Peyer's patch (tissue), 4 donors: ENCODE results near the gene LRRC8A. TPM values are rescaled to one million over a fixed set of nuclear protein-coding genes. Genes with fewer than 3 reads are reported as not detected.

Source experiments
- DNase-seq, 3 donors: peaks; one replicate each; pipeline ENCODE4 v3.0.0-alpha.2; 2017 to 2019
- H3K27ac ChIP-seq, 4 donors: fragments of 200-600 bp; sonication (generic); one replicate each; pipeline ENCODE4 v1.5.1; 2016 to 2019
- H3K27me3 ChIP-seq, 2 donors: fragments of 200-600 bp; sonication (generic); one replicate each; pipeline ENCODE4 v1.5.1; 2019
- H3K36me3 ChIP-seq, 3 donors: fragments of 200-600 bp; sonication (generic); one replicate each; pipeline ENCODE4 v1.5.1; 2016 to 2019
- H3K4me1 ChIP-seq, 4 donors: fragments of 200-600 bp; sonication (generic); one replicate each; pipeline ENCODE4 v1.5.1; 2016 to 2019
- H3K4me3 ChIP-seq, 4 donors: fragments of 200-600 bp; sonication (generic); 1 replicate in 3 of 4; 2 replicates in 1 of 4; pipeline ENCODE4 v1.5.1; 2016 to 2019; ENCODE audit warnings: mild to moderate bottlenecking in 1 of 4
- H3K9me3 ChIP-seq, 4 donors: fragments of 200-600 bp; sonication (generic); one replicate each; pipeline ENCODE4 v1.5.1; 2016 to 2019; ENCODE audit warnings: mild to moderate bottlenecking in 1 of 4
- POLR2A ChIP-seq, 2 donors: fragments of 450-650 bp; IDR thresholded peaks; one replicate each; pipeline ENCODE4 v1.5.1; 2017; ENCODE audit warnings: antibody characterized with exemption in 2 of 2, mild to moderate bottlenecking in 2 of 2, moderate library complexity in 2 of 2
- total RNA-seq, 4 donors: library from RNA; depleted of rRNA; stranded (reverse); fragments of >200 nt; gene quantifications; one replicate each; pipeline ENCODE4 v1.1.0, GENCODE V29; 2016
- TF ChIP-seq, protein P1 (sequence below), 6 experiments: fragments of 450-650 bp in 4 of 6; fragments of 200-600 bp in 2 of 6; sonication (generic) in 1 of 6; IDR thresholded peaks; one replicate each; pipeline ENCODE4 v1.5.1; 2017 to 2019; ENCODE audit warnings: antibody characterized with exemption in 6 of 6, mild to moderate bottlenecking in 3 of 6, moderate library complexity in 1 of 6

LRRC8A gene
- total RNA-seq, 4 donors from 2014 or later: 20.0 to 39.2 (median 27.0) TPM

DNA sequence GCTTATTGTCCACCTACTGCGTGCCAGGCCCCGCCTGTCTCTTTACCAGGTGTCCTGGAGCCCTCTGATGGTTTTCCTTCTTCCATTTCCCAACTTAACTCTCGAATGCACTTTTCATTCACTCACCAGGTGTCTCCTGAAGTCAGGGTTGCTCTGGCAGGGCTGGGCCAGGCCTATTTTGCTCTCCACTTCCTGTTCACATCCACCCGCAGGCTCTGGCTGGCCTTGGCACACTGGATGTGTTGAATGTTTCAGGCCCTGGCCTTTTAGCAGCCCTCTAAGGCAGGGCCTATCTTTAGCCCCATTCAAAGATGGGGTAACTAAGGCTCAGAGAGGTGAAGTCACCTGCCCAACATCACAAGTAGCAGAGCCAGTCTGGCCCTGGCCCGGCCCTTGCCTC, 16.4 kb downstream of the LRRC8A start:
- TF ChIP-seq POLR2A (IDR thresholded peaks at IDR 0.05): no peak
- TF ChIP-seq, protein P1, sequence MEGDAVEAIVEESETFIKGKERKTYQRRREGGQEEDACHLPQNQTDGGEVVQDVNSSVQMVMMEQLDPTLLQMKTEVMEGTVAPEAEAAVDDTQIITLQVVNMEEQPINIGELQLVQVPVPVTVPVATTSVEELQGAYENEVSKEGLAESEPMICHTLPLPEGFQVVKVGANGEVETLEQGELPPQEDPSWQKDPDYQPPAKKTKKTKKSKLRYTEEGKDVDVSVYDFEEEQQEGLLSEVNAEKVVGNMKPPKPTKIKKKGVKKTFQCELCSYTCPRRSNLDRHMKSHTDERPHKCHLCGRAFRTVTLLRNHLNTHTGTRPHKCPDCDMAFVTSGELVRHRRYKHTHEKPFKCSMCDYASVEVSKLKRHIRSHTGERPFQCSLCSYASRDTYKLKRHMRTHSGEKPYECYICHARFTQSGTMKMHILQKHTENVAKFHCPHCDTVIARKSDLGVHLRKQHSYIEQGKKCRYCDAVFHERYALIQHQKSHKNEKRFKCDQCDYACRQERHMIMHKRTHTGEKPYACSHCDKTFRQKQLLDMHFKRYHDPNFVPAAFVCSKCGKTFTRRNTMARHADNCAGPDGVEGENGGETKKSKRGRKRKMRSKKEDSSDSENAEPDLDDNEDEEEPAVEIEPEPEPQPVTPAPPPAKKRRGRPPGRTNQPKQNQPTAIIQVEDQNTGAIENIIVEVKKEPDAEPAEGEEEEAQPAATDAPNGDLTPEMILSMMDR (IDR thresholded peaks at IDR 0.05): no peak
- Histone ChIP-seq H3K9me3 (no peaks in the 10 kb centered on the region), H3K27me3 (no peaks in the 10 kb centered on the region), H3K4me3 (no peak overlapping the region), H3K27ac (peak overlapping the region in 1 of 4 donors; percentile 58), H3K36me3 (peaks cover 0 to 35% (median 0%) of the 10 kb centered on the region in 3 donors), H3K4me1 (peaks cover 4 to 29% (median 15%) of the 10 kb centered on the region in 4 donors)
- no peak for DNase-seq

DNA sequence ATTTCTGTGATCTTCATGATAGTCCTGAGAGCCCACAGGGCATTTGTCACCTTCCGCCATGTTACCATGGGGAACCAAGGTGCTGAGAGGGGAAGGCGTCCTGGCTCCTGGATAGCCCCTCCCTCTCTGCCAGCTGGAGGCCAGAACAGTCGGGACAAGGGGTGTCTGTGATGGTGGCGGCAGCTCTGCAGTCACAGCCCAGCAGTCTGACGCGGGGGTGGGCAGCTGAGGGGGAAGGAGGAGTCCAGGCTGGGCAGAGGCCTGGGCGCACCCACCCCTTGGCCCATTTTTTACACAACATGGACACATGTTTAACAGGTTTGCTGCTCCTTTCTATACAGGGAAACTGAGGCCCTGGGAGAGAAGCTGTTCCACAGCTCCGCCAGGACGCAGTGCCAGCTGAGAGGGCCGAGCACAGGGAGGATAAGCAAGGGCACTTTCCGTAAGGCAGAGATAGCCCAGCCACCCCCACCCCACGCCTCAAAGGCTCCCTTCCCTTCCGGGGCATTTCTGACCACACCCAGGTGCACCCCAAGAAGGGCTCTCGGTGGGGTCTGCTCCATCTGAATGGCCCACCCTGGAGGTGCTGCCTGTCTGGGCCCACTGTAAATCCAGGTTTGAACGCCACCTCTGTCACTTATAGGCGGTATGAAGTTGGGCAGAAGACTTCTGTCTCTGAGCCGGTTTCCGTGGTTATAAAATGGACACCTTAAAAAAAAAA, 17.1 kb downstream of the LRRC8A start:
- peak overlapping the region in 3 of 4 donors; percentile 39 to 58 (median 54) for H3K27ac ChIP-seq
- H3K36me3 ChIP-seq: peaks cover 0 to 32% (median 0%) of the 10 kb centered on the region in 3 donors
- no peaks in the 10 kb centered on the region for H3K27me3 ChIP-seq
- no peak for TF ChIP-seq POLR2A (IDR thresholded peaks at IDR 0.05)
- TF ChIP-seq, protein P1 (IDR thresholded peaks at IDR 0.05): no peak
- DNase-seq: no peak
- no peak overlapping the region for H3K4me3 ChIP-seq
- peaks cover 4 to 29% (median 15%) of the 10 kb centered on the region in 4 donors for H3K4me1 ChIP-seq
- H3K9me3 ChIP-seq: no peaks in the 10 kb centered on the region

DNA sequence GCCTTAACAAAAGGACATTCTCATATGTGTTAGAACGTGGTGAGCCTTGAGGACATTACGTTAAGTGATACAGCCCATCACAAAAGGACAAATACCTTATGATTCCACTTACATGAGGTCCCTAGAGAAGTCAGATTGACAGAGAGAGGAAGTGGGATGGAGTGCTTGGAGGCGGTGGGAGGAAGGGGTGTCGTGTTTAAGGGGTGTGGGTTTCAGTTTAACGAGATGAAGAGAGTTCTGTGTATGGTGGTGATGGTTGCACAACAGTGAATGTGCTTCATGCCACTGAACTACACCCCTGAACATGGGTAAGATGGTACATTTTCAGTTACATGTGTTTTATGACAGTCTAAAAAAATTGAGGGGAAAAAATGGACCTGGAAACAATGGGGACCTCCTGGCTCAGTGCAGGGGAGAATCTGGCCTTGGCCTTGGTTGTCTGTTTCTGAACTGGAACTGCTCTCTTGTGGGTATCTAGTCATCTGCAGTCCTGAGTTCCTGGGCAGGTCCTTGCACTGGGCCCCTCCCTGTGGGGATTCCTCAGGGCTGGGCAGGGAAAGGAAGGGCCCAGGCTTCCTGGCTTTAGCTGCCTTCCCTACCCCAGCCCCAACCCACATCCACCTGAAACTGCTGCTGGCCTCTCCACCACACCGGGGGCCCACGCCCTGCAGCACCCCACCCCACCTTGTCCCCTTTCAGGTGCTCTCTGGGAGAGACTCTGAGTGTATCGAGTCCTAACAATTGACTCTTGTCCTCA, 17.8 kb downstream of the LRRC8A start:
- Histone ChIP-seq H3K27ac (peak overlapping the region; percentile 39 to 58 (median 49)), H3K4me3 (no peak overlapping the region), H3K36me3 (peaks cover 0 to 30% (median 0%) of the 10 kb centered on the region in 3 donors), H3K27me3 (no peaks in the 10 kb centered on the region), H3K4me1 (peaks cover 4 to 29% (median 15%) of the 10 kb centered on the region in 4 donors), H3K9me3 (no peaks in the 10 kb centered on the region)
- no peak for TF ChIP-seq POLR2A (IDR thresholded peaks at IDR 0.05)
- no peak for DNase-seq

- H3K9me3 ChIP-seq: no peaks in the 10 kb centered on the region
- H3K27me3 ChIP-seq: no peaks in the 10 kb centered on the region
- H3K36me3 ChIP-seq: peaks cover 0 to 14% (median 0%) of the 10 kb centered on the region in 3 donors
- H3K27ac ChIP-seq: peak overlapping the region; percentile 79 to 89 (median 84)
- H3K4me3 ChIP-seq: no peak overlapping the region
- H3K4me1 ChIP-seq: peaks cover 4 to 29% (median 15%) of the 10 kb centered on the region in 4 donors
- no peak for DNase-seq
- TF ChIP-seq, protein P1 (IDR thresholded peaks at IDR 0.05): no peak
- TF ChIP-seq POLR2A (IDR thresholded peaks at IDR 0.05): no peak
These were observed 19.4 kb downstream of the LRRC8A start for GRCh38 chr9:128901379-128901778.

GRCh38 chr9:128901822-128902221, 19.9 kb downstream of the LRRC8A start:
- TF ChIP-seq, protein P1 (IDR thresholded peaks at IDR 0.05): no peak
- no peak for TF ChIP-seq POLR2A (IDR thresholded peaks at IDR 0.05)
- DNase-seq: no peak
- Histone ChIP-seq H3K36me3 (peaks cover 0 to 11% (median 0%) of the 10 kb centered on the region in 3 donors), H3K9me3 (no peaks in the 10 kb centered on the region), H3K27ac (peak overlapping the region; percentile 79 to 89 (median 84)), H3K4me3 (no peak overlapping the region), H3K4me1 (peaks cover 4 to 29% (median 15%) of the 10 kb centered on the region in 4 donors), H3K27me3 (no peaks in the 10 kb centered on the region)
